Ecto neural progenitor cell (in vitro differentiated cells): ENCODE data around the gene TAS2R20.

ENCODE experiments used
- DNase-seq: peaks from one replicate; pipeline ENCODE4 v3.0.0-alpha.2; 2018; ENCODE audit warnings: low spot score

The TAS2R20 gene

DNA sequence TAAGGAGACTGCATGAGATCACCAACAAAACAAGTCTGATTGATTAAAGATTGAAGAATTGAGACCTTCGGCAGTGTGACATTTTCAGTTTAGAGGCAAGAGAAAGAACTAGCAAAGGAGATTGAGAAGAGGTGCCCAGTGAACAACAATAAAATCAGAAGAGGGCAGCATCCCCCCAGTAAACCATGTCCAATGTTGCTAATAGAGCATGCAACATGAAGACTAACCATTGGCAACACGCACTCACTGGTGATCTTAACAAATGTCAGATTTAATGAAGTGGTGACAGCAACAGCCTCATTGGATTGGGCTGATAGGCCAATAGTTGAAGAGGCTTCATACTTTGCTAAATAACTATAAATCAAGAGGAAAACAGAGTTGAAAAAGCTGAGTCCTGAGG, 38.3 kb downstream of the TAS2R20 start:
- no peak for DNase-seq

DNA sequence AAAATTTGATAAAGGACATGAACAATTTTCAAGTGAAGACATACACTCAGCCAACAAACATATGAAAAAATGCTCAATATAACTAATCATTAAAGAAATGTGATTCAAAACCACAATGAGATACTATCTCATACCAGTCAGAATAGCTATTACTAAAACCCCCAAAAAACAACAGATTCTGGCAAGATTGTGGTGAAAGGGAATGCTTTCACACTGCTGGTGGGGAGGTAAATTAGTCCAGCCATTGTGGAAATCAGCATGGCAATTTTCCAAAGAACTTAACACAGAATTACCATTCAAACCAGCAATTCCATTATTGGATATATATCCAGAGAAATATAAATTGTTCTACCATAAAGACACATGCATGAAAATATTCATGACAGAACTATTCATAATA, 40.4 kb downstream of the TAS2R20 start:
- no peak for DNase-seq

DNA sequence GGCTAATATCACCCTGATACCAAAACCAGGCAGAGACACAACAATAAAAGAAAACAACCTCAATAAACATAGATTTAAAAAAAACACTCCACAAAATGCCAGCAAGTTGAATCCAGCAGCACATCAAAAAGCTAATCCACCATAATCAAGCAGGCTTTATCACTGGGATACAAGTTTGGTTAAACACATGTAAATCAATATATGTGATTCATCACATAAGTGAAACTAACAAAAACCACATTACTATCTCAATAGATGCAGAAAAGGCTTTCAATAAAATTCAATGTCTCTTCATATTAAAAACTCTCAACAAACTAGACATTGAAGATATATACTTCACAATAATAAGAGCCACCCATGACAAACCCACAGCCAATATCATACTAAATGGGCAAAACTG, 42.0 kb downstream of the TAS2R20 start:
- no peak for DNase-seq

DNA sequence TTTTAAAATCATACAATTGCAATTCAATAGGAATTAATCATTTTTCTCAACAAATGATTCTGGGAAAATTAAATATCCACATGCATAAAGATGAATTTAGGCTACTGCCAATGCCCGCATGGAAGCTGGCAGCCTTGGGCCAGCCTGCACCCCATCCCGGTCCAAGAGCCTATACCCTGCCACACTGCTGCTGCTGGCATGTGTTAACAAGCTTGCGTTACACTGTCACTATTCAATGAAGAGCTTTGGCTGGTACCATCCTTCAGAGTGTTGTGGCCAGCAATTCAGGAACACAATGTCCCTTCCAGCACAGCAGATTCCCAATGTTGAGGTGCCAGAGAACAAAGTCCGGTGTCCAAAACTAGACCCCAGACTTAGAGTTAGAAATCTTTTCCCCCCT, 45.5 kb downstream of the TAS2R20 start:
- no peak for DNase-seq
